Heart left ventricle (tissue), 13 donors: Measurements from ENCODE around the gene MAS1.

Experiments used
- CTCF ChIP-seq, 12 donors: fragments of 200-600 bp; sonication (generic) in 4 of 12; IDR thresholded peaks; one replicate each; pipeline versions ENCODE4 v1.5.0 to v1.8.0; 2018 to 2022; ENCODE audit warnings: antibody characterized with exemption in 12 of 12, mild to moderate bottlenecking in 5 of 12
- POLR2A ChIP-seq, 2 donors: fragments of 450-650 bp; IDR thresholded peaks; one replicate each; pipeline ENCODE4 v1.6.1; 2017; ENCODE audit warnings: antibody characterized with exemption in 2 of 2, mild to moderate bottlenecking in 2 of 2, moderate library complexity in 2 of 2
- donor health status: ischemic (EF 13 %, LVEDD 7.1; RV severe dilation, severe dysfunction).
- donor health status: DM: no; HTN: yes; CAD: no.
- donor health status: DM: no; HTN: no; CAD: no.
- donor health status: ischemic (EF 25% LVEDD 6.9; RV normal size, moderate dysfunction).
- donor health status: ischemic (EF 25% LVEDD 5.7; RV mildly dilated, moderate dysfunction).
- donor health status: ischemic (EF 35%, LVEDD 5.7; RV mildly dilated, moderate dysfunction).
- donor health status: nonischemic (EF 11% LVEDD 7.7; RV severe dilation, severe dysfunction).
- donor health status: DM: yes; HTN: yes; CAD: no.
- donor health status: PGD.
- donor health status: ischemic (EF 29% LVEDD 5.4; RV normal size, mild dysfunction).
- donor health status: nonischemic (EF 23%, LVEDD 6.1; RV moderate dilation, normal function).

- TF ChIP-seq POLR2A (IDR thresholded peaks at IDR 0.05) (no peak), CTCF (IDR thresholded peaks at IDR 0.05) (no peak)
These were observed 17.7 kb downstream of the MAS1 start for GRCh38 chr6:159908535-159908934.
